Lower leg skin (tissue), 3 donors: ENCODE measurements around the gene PIGS.
"Not testable (repeated sequence)": the region's sequence is repeated elsewhere in the genome, so short reads cannot be mapped to it uniquely, and the experiment has no call there.

Experiments used
- CTCF ChIP-seq, 3 donors: fragments of 450-650 bp; IDR thresholded peaks; one replicate each; pipeline ENCODE4 v1.5.1; 2016; ENCODE audit warnings: antibody characterized with exemption in 3 of 3, mild to moderate bottlenecking in 3 of 3, moderate library complexity in 2 of 3
- POLR2A ChIP-seq, 2 donors: fragments of 450-650 bp; IDR thresholded peaks; one replicate each; pipeline ENCODE4 v1.6.1; 2016 to 2017; ENCODE audit warnings: antibody characterized with exemption in 2 of 2, mild to moderate bottlenecking in 1 of 2, moderate library complexity in 1 of 2

- TF ChIP-seq POLR2A, CTCF (IDR thresholded peaks at IDR 0.05): not testable (repeated sequence)
These were observed 32.7 kb upstream of the PIGS start for GRCh38 chr17:28604031-28604430.
